ENCODE results near the gene TEPSIN. TPM values are rescaled to one million over a fixed set of nuclear protein-coding genes. Genes with fewer than 3 reads are reported as not detected.

The TEPSIN gene
- total and polyA plus RNA-seq, 2 of the 13 experiments (the other 11 are each of a cell fraction or from before 2014, with no cell fraction given): 16.1 to 18.8 TPM

- TF ChIP-seq, protein P1, sequence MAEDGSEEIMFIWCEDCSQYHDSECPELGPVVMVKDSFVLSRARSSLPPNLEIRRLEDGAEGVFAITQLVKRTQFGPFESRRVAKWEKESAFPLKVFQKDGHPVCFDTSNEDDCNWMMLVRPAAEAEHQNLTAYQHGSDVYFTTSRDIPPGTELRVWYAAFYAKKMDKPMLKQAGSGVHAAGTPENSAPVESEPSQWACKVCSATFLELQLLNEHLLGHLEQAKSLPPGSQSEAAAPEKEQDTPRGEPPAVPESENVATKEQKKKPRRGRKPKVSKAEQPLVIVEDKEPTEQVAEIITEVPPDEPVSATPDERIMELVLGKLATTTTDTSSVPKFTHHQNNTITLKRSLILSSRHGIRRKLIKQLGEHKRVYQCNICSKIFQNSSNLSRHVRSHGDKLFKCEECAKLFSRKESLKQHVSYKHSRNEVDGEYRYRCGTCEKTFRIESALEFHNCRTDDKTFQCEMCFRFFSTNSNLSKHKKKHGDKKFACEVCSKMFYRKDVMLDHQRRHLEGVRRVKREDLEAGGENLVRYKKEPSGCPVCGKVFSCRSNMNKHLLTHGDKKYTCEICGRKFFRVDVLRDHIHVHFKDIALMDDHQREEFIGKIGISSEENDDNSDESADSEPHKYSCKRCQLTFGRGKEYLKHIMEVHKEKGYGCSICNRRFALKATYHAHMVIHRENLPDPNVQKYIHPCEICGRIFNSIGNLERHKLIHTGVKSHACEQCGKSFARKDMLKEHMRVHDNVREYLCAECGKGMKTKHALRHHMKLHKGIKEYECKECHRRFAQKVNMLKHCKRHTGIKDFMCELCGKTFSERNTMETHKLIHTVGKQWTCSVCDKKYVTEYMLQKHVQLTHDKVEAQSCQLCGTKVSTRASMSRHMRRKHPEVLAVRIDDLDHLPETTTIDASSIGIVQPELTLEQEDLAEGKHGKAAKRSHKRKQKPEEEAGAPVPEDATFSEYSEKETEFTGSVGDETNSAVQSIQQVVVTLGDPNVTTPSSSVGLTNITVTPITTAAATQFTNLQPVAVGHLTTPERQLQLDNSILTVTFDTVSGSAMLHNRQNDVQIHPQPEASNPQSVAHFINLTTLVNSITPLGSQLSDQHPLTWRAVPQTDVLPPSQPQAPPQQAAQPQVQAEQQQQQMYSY (CRISPR knock-in tag; IDR thresholded peaks at IDR 0.05): no peak
- TF ChIP-seq RBFOX2 (IDR thresholded peaks at IDR 0.05; ENCODE audit: low read depth, low read length): peak; percentile 82
- no peak for TF ChIP-seq SRSF9 (IDR thresholded peaks at IDR 0.05; ENCODE audit: borderline replicate concordance, insufficient read depth, low read depth, low read length, poor library complexity, severe bottlenecking)
- no peak for TF ChIP-seq ZNF17 (CRISPR knock-in tag; IDR thresholded peaks at IDR 0.05)
- TF ChIP-seq YEATS2 (CRISPR knock-in tag; IDR thresholded peaks at IDR 0.05; ENCODE audit: borderline replicate concordance): no peak
- TF ChIP-seq NR1H2 (CRISPR knock-in tag; IDR thresholded peaks at IDR 0.05; ENCODE audit: borderline replicate concordance, low read depth): no peak
- no peak for TF ChIP-seq ZNF598 (CRISPR knock-in tag; IDR thresholded peaks at IDR 0.05; ENCODE audit: borderline replicate concordance)
- no peak for TF ChIP-seq NCOR1 (IDR thresholded peaks at IDR 0.05; ENCODE audit: borderline replicate concordance, low read length)
- TF ChIP-seq IRF9 (CRISPR knock-in tag; IDR thresholded peaks at IDR 0.05; ENCODE audit: borderline replicate concordance): no peak
- TF ChIP-seq, protein P2, sequence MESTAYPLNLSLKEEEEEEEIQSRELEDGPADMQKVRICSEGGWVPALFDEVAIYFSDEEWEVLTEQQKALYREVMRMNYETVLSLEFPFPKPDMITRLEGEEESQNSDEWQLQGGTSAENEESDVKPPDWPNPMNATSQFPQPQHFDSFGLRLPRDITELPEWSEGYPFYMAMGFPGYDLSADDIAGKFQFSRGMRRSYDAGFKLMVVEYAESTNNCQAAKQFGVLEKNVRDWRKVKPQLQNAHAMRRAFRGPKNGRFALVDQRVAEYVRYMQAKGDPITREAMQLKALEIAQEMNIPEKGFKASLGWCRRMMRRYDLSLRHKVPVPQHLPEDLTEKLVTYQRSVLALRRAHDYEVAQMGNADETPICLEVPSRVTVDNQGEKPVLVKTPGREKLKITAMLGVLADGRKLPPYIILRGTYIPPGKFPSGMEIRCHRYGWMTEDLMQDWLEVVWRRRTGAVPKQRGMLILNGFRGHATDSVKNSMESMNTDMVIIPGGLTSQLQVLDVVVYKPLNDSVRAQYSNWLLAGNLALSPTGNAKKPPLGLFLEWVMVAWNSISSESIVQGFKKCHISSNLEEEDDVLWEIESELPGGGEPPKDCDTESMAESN (CRISPR knock-in tag; conservative IDR thresholded peaks at IDR 0.05): 0 out of 2 replicates have a peak, but pooled peaks have one; percentile 43
- TF ChIP-seq HNRNPK (IDR thresholded peaks at IDR 0.05; ENCODE audit: low read depth, low read length, poor library complexity, severe bottlenecking): no peak
- no peak for TF ChIP-seq ZNF292 (CRISPR knock-in tag; IDR thresholded peaks at IDR 0.05; ENCODE audit: borderline replicate concordance, low read depth)
- TF ChIP-seq ZBTB10 (CRISPR knock-in tag; IDR thresholded peaks at IDR 0.05; ENCODE audit: borderline replicate concordance): no peak
- TF ChIP-seq ZNF232 (CRISPR knock-in tag; IDR thresholded peaks at IDR 0.05; ENCODE audit: borderline replicate concordance): no peak
- no peak for TF ChIP-seq ZNF234 (CRISPR knock-in tag; conservative IDR thresholded peaks at IDR 0.05)
- no peak for TF ChIP-seq ETV6 (CRISPR knock-in tag; conservative IDR thresholded peaks at IDR 0.05)
- TF ChIP-seq JUN (CRISPR knock-in tag; IDR thresholded peaks at IDR 0.05): no peak; the same call in 1 of the 2 replicates
- TF ChIP-seq EZH2 (conservative IDR thresholded peaks at IDR 0.05; ENCODE audit: low read depth, low read length): no peak
- 0 out of 2 replicates have a peak, but pooled peaks have one; percentile 70 for TF ChIP-seq ZNF34 (CRISPR knock-in tag; IDR thresholded peaks at IDR 0.05; ENCODE audit: borderline replicate concordance)
Observed at GRCh38 chr17:81241648-81242420, 3.0 kb upstream of the TEPSIN start (continued).
